H9 (cell line): ENCODE measurements around the gene CDC6. TPM values are rescaled to one million over a fixed set of nuclear protein-coding genes. Genes with fewer than 3 reads are reported as not detected.

Experiments
- DNase-seq: peaks from one replicate; pipeline ENCODE4 v3.0.0-alpha.2; 2017
- H2AFZ ChIP-seq: one replicate; pipeline ENCODE4 v1.6.1; 2013; ENCODE audit warnings: mild to moderate bottlenecking, low read length, control low read depth, moderate library complexity
- H2AK5ac ChIP-seq: 2 replicates; pipeline ENCODE4 v1.6.1; 2013; ENCODE audit warnings: low read length, control low read depth, mixed read lengths; ENCODE audit not compliant: insufficient read length
- H2BK120ac ChIP-seq: one replicate; pipeline ENCODE4 v1.6.1; 2013; ENCODE audit warnings: low read depth, mild to moderate bottlenecking, low read length, control low read depth, inconsistent platforms; ENCODE audit not compliant: poor library complexity, severe bottlenecking
- H2BK12ac ChIP-seq: 2 replicates; pipeline ENCODE4 v1.6.1; 2013; ENCODE audit warnings: low read length, control low read depth, mixed read lengths, low read depth; ENCODE audit not compliant: insufficient read length
- H2BK15ac ChIP-seq: 2 replicates; pipeline ENCODE4 v1.6.1; 2013; ENCODE audit warnings: low read depth, low read length, control low read depth
- H2BK20ac ChIP-seq: one replicate; pipeline ENCODE4 v1.6.1; 2013; ENCODE audit warnings: low read depth, mild to moderate bottlenecking, low read length, control low read depth, inconsistent platforms; ENCODE audit not compliant: poor library complexity, severe bottlenecking
- H2BK5ac ChIP-seq: 2 replicates; pipeline ENCODE4 v1.6.1; 2013; ENCODE audit warnings: low read length, control low read depth, mixed read lengths; ENCODE audit not compliant: insufficient read length
- H3K14ac ChIP-seq: 2 replicates; pipeline ENCODE4 v1.6.1; 2013; ENCODE audit warnings: low read length, control low read depth; ENCODE audit not compliant: insufficient read depth
- H3K18ac ChIP-seq: 2 replicates; pipeline ENCODE4 v1.6.1; 2013; ENCODE audit warnings: low read depth, mild to moderate bottlenecking, mixed read lengths, low read length, control low read depth; ENCODE audit not compliant: insufficient read length
- H3K23ac ChIP-seq: 2 replicates; pipeline ENCODE4 v1.6.1; 2013; ENCODE audit warnings: low read length, control low read depth, mixed read lengths, low read depth; ENCODE audit not compliant: insufficient read length
- H3K23me2 ChIP-seq: 2 replicates; pipeline ENCODE4 v1.6.1; 2013; ENCODE audit warnings: low read depth, mild to moderate bottlenecking, mixed read lengths, low read length, control low read depth; ENCODE audit not compliant: insufficient read length, poor library complexity, severe bottlenecking
- H3K27ac ChIP-seq: 2 replicates; pipeline ENCODE4 v1.5.1; 2013; ENCODE audit warnings: low read length, control low read depth, mixed read lengths, low read depth; ENCODE audit not compliant: insufficient read length
- H3K27me3 ChIP-seq: 2 replicates; pipeline ENCODE4 v1.6.1; 2013; ENCODE audit warnings: low read length, control low read depth, inconsistent platforms; ENCODE audit not compliant: insufficient read depth
- H3K4ac ChIP-seq: 2 replicates; pipeline ENCODE4 v1.6.1; 2013; ENCODE audit warnings: low read depth, mild to moderate bottlenecking, control low read depth, inconsistent platforms, low read length, moderate library complexity
- H3K4me1 ChIP-seq: 2 replicates; pipeline ENCODE4 v1.6.1; 2013; ENCODE audit warnings: low read length, control low read depth, inconsistent platforms; ENCODE audit not compliant: insufficient read depth
- H3K4me2 ChIP-seq: 2 replicates; pipeline ENCODE4 v1.6.1; 2013; ENCODE audit warnings: low read length, control low read depth, mixed read lengths; ENCODE audit not compliant: insufficient read length, insufficient read depth
- H3K56ac ChIP-seq: 2 replicates; pipeline ENCODE4 v1.6.1; 2013; ENCODE audit warnings: low read depth, mild to moderate bottlenecking, mixed read lengths, low read length, control low read depth; ENCODE audit not compliant: insufficient read length
- H3K79me1 ChIP-seq: 2 replicates; pipeline ENCODE4 v1.6.1; 2013; ENCODE audit warnings: low read depth, mild to moderate bottlenecking, moderate library complexity, low read length, control low read depth, inconsistent platforms; ENCODE audit not compliant: insufficient read depth, poor library complexity, severe bottlenecking
- H3K79me2 ChIP-seq: 2 replicates; pipeline ENCODE4 v1.6.1; 2013; ENCODE audit warnings: low read length, control low read depth, inconsistent platforms; ENCODE audit not compliant: insufficient read depth
- H3K9ac ChIP-seq: 2 replicates; pipeline ENCODE4 v1.6.1; 2013; ENCODE audit warnings: low read length, control low read depth, mixed read lengths; ENCODE audit not compliant: insufficient read length; ENCODE audit errors: extremely low read depth
- H3K9me3 ChIP-seq: one replicate; pipeline ENCODE4 v1.6.1; 2013; ENCODE audit warnings: low read depth, low read length, inconsistent platforms; ENCODE audit not compliant: control insufficient read depth
- H3T11ph ChIP-seq: one replicate; pipeline ENCODE4 v1.6.1; 2013; ENCODE audit warnings: mild to moderate bottlenecking, low read length, control low read depth, inconsistent platforms
- H4K20me1 ChIP-seq: one replicate; pipeline ENCODE4 v1.6.1; 2013; ENCODE audit not compliant: control insufficient read depth, insufficient read length, insufficient read depth
- H4K5ac ChIP-seq: 2 replicates; pipeline ENCODE4 v1.6.1; 2013; ENCODE audit warnings: low read depth, mild to moderate bottlenecking, mixed read lengths, low read length, control low read depth; ENCODE audit not compliant: insufficient read length
- H4K8ac ChIP-seq: replicated peaks from 2 replicates; pipeline ENCODE4 v1.6.1; 2013; ENCODE audit warnings: low read length, control low read depth, mixed read lengths, low read depth; ENCODE audit not compliant: insufficient read length
- H4K91ac ChIP-seq: 2 replicates; pipeline ENCODE4 v1.6.1; 2013; ENCODE audit warnings: low read depth, mild to moderate bottlenecking, moderate library complexity, mixed read lengths, low read length, control low read depth; ENCODE audit not compliant: insufficient read length
- H3K27ac Mint-ChIP-seq, 3 experiments: 2 replicates in 2 of 3; 3 replicates in 1 of 3; pipeline ENCODE4 v1.8.0; 2020 to 2021; ENCODE audit warnings: mixed read lengths in 3 of 3, mild to moderate bottlenecking in 1 of 3, moderate library complexity in 1 of 3
- H3K27me3 Mint-ChIP-seq: 2 replicates; pipeline ENCODE4 v1.8.0; 2021; ENCODE audit warnings: low read depth, mild to moderate bottlenecking, moderate library complexity, mixed read lengths
- H3K36me3 Mint-ChIP-seq, 3 experiments: 2 replicates in 2 of 3; 3 replicates in 1 of 3; pipeline ENCODE4 v1.8.0; 2020 to 2021; ENCODE audit warnings: low read depth in 3 of 3, mixed read lengths in 3 of 3; ENCODE audit not compliant: insufficient read depth in 1 of 3
- H3K4me1 Mint-ChIP-seq, 2 experiments: 2 replicates each; pipeline ENCODE4 v1.8.0; 2020; ENCODE audit warnings: mixed read lengths in 2 of 2
- H3K4me3 Mint-ChIP-seq, 2 experiments: 2 replicates in 1 of 2; 3 replicates in 1 of 2; pipeline ENCODE4 v1.8.0; 2020 to 2021; ENCODE audit warnings: mild to moderate bottlenecking in 2 of 2, mixed read lengths in 2 of 2, moderate library complexity in 1 of 2
- H3K9me3 Mint-ChIP-seq, 2 experiments: 2 replicates in 1 of 2; 3 replicates in 1 of 2; pipeline ENCODE4 v1.8.0; 2020; ENCODE audit warnings: mild to moderate bottlenecking in 2 of 2, mixed read lengths in 2 of 2, moderate library complexity in 1 of 2
- WGBS: extraction: QIAGEN DNeasy Blood & Tissue Kit; methylation state at CpG from one replicate; pipeline ENCODE4 v1.1.7; 2013; ENCODE audit warnings: missing lambda C conversion rate, low lambda C conversion rate, mixed read lengths; ENCODE audit not compliant: insufficient read length; ENCODE audit errors: extremely low coverage; 5-methylcytosine and 5-hydroxymethylcytosine counted together
- total RNA-seq: library from RNA; stranded (reverse); gene quantifications from 2 replicates; pipeline ENCODE4 v1.2.1, GENCODE V29; 2021
- TF ChIP-seq, protein P1 (sequence below): fragments of 200-600 bp; sonication (generic); conservative IDR thresholded peaks from 3 replicates; pipeline ENCODE4 v1.8.0; 2021; ENCODE audit warnings: antibody characterized with exemption, mild to moderate bottlenecking

The CDC6 gene
- total RNA-seq, 1 experiment from 2014 or later, result 131 TPM

DNA sequence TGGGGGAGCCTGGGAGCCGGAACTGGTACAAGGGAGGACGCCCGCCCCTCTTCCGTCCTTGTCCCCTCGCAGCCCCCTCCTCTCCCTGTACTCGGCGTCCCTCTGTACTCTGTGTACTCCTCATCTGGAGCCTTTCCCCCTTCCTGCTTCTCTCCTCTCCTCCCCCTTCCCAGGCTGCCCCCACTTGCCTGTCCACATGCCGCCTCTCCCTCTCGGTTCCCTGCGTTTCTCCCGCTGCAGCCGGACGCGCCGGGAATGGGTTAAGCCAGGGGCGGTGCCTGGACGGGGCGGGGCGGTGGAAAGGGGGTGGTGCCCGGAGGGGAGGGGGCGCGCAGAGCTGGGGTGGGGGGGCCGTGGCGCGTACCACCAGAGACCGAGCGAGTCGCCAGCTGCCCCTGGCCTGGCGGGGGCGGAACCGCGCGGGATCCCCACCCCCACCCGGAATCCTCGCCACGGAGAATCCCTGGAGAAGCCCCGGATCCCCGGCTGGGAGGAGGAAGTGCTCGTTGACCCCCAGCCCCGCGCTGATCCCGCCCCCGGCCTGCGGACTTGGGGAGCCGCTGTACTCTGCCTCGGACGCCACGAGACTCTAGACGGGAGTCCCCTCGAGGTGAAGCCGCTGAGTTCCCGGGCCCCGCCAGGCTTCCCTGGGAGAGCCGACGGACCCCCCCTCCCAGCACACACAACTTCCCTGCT is 54.3 kb downstream of the CDC6 start:
- no peaks in the 10 kb centered on the region for H3K9me3 Mint-ChIP-seq
- H3K27me3 ChIP-seq, result peaks cover 18% of the 10 kb centered on the region; the same call in 1 of the 2 replicates

More for the DNA sequence above, 54.3 kb downstream of the CDC6 start:
- H3K4ac ChIP-seq, result no peak overlapping the region
- peaks cover 22% of the 10 kb centered on the region for H3K4me1 ChIP-seq
- no peak overlapping the region for H2BK20ac ChIP-seq
- H4K5ac ChIP-seq, result no peak overlapping the region
- Mint-ChIP-seq H3K36me3 (peaks cover 0 to 6% (median 6%) of the 10 kb centered on the region in 3 experiments; a peak in 3 of 7 replicates), H3K27me3 (peaks cover 87% of the 10 kb centered on the region), H3K27ac (no peak overlapping the region), H3K4me1 (peaks cover 44 to 50% of the 10 kb centered on the region in 2 experiments), H3K4me3 (peak overlapping the region; percentile 69 to 85)
- peak overlapping the region; percentile 52; the same call in 1 of the 2 replicates for H3K14ac ChIP-seq
- H4K91ac ChIP-seq, result no peak overlapping the region
- H3K18ac ChIP-seq, result no peak overlapping the region
- H2AK5ac ChIP-seq, result no peak overlapping the region
- H3K4me2 ChIP-seq, result peak overlapping the region; percentile 78
- no peak overlapping the region for H2BK120ac ChIP-seq
- no peaks in the 10 kb centered on the region for H3K79me1 ChIP-seq
- peak; percentile 65 for DNase-seq
- H2BK15ac ChIP-seq, result no peak overlapping the region
- H4K8ac ChIP-seq, result no peak overlapping the region
- TF ChIP-seq, protein P1, sequence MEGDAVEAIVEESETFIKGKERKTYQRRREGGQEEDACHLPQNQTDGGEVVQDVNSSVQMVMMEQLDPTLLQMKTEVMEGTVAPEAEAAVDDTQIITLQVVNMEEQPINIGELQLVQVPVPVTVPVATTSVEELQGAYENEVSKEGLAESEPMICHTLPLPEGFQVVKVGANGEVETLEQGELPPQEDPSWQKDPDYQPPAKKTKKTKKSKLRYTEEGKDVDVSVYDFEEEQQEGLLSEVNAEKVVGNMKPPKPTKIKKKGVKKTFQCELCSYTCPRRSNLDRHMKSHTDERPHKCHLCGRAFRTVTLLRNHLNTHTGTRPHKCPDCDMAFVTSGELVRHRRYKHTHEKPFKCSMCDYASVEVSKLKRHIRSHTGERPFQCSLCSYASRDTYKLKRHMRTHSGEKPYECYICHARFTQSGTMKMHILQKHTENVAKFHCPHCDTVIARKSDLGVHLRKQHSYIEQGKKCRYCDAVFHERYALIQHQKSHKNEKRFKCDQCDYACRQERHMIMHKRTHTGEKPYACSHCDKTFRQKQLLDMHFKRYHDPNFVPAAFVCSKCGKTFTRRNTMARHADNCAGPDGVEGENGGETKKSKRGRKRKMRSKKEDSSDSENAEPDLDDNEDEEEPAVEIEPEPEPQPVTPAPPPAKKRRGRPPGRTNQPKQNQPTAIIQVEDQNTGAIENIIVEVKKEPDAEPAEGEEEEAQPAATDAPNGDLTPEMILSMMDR, result no peak
- no peak overlapping the region for H2BK12ac ChIP-seq
- peaks cover 25% of the 10 kb centered on the region for H3K23me2 ChIP-seq
- no peaks in the 10 kb centered on the region for H4K20me1 ChIP-seq
- H3T11ph ChIP-seq, result no peak overlapping the region
- H3K23ac ChIP-seq, result no peak overlapping the region
- no peak overlapping the region for H2BK5ac ChIP-seq
- no peaks in the 10 kb centered on the region for H3K9me3 ChIP-seq
- no peaks in the 10 kb centered on the region for H3K79me2 ChIP-seq
- no peak overlapping the region for H2AFZ ChIP-seq
- no peak overlapping the region for H3K9ac ChIP-seq
- no peak overlapping the region for H3K56ac ChIP-seq
- H3K27ac ChIP-seq, result no peak overlapping the region
- no CpG with 5 or more reads among the region's 55 CpGs for WGBS
